ENCODE results near the gene PEX12.

- TF ChIP-seq, protein P1, sequence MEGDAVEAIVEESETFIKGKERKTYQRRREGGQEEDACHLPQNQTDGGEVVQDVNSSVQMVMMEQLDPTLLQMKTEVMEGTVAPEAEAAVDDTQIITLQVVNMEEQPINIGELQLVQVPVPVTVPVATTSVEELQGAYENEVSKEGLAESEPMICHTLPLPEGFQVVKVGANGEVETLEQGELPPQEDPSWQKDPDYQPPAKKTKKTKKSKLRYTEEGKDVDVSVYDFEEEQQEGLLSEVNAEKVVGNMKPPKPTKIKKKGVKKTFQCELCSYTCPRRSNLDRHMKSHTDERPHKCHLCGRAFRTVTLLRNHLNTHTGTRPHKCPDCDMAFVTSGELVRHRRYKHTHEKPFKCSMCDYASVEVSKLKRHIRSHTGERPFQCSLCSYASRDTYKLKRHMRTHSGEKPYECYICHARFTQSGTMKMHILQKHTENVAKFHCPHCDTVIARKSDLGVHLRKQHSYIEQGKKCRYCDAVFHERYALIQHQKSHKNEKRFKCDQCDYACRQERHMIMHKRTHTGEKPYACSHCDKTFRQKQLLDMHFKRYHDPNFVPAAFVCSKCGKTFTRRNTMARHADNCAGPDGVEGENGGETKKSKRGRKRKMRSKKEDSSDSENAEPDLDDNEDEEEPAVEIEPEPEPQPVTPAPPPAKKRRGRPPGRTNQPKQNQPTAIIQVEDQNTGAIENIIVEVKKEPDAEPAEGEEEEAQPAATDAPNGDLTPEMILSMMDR (IDR thresholded peaks at IDR 0.05; ENCODE audit: low read length) = no peak
- TF ChIP-seq EZH2phosphoT487 (IDR thresholded peaks at IDR 0.05; ENCODE audit: low read length) = no peak
These were observed 36.4 kb upstream of the PEX12 start for GRCh38 chr17:35614810-35615209.
